Left ventricle myocardium superior (tissue), 1 donor: Measurements from ENCODE around the gene B3GAT1. TPM values are rescaled to one million over a fixed set of nuclear protein-coding genes. Genes with fewer than 3 reads are reported as not detected.

Experiments used
- ATAC-seq: fragments of 200-7000 bp; cut with Tn5 transposase; one replicate; pipeline ENCODE4 v1.9.1; 2020; ENCODE audit warnings: mild to moderate bottlenecking, moderate library complexity
- DNase-seq: peaks from one replicate; pipeline ENCODE4 v3.0.0-alpha.2; 2020
- intact Hi-C: fragments of 100-400 bp; cut with micrococcal nuclease; formaldehyde crosslinking; loops from one replicate; pipeline ENCODE4 v1.11.0; 2022
- total RNA-seq: library from RNA; stranded (reverse); fragmentation: NEBNext Ultra II Directional; extraction: Animal tissue kit (Norgen Biotek cat#: 25700); gene quantifications from one replicate; pipeline ENCODE4 v1.2.1, GENCODE V29; 2021
- donor health status: DM: no; HTN: yes; CAD: no; lungs with severe emphysema.

Gene B3GAT1
- total RNA-seq, 1 donor from 2014 or later = 0.17 TPM

DNA sequence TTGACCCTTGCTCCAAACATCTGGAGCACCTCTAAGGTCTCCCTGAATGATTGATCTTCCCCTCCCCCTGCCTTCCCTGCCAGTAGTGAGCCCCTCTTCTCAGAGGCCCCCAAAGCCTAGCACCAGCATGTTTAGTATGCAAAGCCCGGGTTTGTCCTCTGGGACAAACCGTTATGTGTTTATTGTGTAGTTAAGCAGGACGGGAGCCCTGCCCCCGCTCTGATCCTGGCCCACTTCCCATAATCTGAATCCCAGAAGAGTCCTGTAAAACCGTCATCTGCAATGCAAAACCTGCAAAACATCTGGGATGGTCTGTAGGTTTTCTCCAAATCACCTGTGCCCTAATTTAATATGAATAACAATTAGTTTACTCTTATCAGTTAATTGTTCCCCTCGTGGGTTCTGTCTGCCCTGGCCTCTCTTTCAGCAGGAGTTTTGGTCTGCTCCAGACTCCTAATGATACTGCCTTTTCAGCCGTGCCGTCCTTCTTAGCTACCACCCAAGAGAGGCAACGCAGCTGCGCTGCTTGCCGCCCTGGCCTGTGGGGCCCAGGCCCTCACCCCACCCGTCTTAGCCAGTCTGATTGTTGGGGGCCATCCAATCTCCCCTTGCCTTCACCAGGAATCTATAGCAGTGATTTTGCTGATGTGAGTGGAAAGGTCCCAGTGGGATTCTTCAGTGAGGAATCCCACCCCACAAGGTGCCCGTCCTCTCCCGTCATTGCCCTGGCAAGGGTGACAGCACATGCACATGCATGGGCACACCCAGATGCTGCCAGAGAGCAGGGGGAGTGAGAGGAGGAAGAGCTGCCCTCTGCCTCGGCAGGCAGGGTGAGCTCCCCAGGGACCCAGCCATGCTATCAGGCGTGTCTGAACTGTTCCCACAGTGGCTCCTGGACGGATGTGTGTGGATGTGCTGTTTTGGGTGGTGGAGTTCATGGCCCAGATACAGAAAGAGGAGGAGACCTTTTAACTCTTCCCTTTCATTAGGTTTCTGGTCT is 3.0 kb upstream of the B3GAT1 start:
- DNase-seq (no peak), ATAC-seq (no peak)
- intact Hi-C loops = no loop called here

DNA sequence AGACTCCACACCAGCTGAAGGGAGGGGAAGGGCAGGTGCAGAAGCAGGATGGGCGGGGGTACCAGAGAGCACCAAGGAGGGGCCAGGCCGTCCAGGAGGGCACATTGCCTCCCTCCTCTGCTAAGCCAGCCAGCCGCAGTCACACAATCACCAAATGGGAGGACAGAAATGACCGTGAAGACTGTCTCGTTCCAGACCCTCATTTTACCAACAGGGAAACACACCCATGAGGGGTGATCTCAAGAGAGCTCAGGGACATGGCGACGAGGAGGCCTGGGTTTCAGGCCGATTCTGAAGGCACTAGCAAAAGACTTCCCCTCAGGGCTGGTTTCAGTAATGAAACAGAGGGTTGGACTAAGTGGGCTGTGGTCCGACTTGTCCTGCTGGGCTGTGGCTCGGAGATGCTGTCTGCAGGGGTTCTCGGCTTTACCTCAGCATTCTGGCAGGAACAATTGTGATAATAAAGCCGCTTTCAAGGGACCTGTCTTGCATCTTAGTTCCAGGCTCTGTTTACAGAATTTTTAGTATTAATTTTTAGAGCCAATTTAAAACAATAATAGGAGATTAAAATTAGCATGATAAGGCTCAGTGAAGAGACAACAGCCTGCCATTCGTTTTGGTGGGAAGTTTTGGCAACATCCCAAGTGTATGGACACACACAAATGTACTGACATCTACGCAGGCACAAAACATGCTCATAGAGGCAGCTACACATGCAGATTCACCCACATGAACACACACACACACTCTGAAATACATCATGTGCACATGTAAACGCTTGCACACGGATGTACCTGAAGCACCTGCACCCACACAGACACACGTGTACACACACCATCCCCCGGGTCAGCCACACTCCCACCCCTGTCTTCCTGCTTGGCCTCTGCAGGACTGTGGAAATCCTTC is 2.0 kb upstream of the B3GAT1 start:
- intact Hi-C loops = no loop called here
- no peak for DNase-seq
- ATAC-seq = no peak

DNA sequence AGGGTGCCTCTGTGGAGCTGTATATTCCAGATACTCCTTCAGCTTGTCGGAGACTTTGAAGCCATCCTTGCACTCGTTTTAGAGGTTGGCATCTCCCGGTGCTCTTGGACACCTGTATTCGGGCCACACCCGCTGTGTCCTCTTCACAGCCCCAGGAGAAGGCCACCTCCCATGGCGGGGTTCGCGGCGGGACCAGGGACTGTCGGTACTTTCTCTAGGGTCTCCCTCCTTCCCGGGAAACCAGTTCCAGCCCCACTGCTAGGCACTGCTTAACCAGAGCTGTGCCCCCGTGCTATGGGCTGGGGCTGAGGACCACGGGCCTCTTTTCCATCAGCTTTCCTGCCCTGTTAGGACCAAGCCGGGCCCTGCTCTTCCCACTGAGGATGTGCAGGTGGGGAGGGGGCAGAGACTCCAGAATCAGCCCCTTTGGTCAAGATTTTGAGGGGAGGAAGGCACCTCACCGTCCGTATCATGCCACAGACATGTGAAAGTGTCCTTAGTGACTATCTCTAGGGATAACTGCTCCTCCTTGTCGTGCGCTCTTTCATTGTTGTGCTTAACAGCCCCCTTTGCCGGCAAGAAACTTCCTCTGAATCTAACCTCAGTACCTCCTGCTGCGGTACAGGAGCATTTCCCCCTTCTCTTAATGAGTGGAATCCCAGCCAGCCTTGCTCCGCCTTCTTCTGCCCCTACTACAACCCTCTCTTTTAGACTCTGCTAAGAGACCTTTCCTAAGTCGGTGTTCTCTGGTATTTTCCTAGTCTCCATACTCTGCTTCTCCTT is 1.2 kb upstream of the B3GAT1 start:
- no peak for ATAC-seq

DNA sequence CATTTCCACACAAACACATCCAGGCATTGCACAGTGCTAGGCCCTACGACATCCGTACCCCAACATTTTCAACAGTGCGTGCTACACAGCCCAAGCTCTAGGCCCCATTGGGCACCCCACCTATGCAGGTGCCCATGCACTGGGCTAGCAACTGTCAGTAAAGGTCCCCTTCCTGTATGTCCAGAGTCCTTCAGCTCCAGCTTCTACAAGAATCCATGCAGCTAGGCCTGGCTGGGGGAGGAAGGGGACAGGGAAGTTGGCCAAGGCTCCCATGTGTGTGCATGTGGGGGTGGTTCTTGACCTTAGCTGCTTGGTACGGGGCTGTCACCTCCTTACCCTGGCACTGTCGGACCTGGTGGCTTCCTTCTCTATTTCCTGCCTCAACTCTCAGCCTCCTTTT is 1.3 kb downstream of the B3GAT1 start:
- ATAC-seq (no peak), DNase-seq (no peak)
- intact Hi-C loops = no loop called here

More for the DNA sequence above, 1.2 kb upstream of the B3GAT1 start:
- DNase-seq = no peak
- intact Hi-C loops = no loop called here

DNA sequence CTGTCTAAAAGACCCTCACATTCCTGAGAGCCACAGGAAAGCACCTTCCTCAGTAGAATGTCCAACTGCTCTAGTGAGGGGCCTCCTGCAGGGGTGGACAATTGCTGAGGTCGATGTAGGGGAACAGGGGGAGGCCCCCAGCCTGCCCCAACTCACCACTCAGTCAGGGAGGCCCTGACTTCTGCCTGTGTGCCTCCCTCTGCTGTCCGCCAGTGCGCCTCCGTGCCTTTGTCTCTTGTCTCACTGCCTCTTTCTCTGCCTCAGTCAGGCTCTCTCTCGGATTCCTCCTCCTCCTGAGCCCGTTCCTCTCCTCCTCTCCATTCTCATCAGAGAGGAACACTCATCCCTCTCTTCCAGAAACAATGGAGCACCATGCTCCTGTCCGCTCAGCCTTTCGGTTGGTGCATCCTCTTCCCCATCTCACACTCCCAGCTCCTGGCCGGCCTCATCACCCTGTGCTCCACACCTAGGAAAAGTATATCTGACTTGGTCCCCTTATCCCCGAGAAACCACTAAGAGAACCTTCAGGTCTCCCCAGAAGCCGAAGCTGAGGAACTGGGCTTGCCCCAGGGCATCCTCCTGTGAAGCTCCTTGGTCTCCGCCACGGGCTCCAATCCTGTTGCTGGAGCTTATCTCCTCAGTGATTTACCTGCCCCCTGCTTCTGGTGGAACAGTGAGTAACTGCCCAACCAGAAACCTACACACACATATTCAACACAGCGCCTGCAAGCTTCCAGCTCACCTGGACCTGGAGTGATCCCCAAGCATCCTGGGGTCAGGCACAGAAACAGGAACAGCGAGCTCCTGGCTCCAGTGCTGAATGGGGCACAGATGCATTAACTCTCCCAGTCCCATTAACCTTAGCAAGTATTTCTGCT is 2.3 kb downstream of the B3GAT1 start:
- ATAC-seq = no peak

DNA sequence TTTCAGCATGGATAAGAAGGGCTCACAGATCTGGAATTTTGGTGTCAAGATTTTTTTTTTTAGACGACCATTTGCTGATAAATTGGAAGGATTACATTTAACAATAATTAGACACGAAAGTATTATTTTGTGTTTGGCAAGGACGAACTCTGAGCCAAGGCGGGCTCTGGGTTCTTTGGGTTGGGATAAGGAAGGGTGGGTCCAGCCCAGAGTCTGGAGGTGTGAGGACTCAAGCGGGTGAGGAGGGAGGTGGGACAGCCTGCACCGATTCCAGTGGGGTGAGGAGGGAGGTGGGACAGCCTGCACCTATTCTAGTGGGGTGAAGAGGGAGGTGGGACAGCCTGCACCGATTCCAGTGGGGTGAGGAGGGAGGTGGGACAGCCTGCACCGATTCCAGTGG is 4.1 kb downstream of the B3GAT1 start:
- ATAC-seq (no peak), DNase-seq (no peak)
- intact Hi-C loops = no loop called here

More for the DNA sequence above, 2.3 kb downstream of the B3GAT1 start:
- intact Hi-C loops = no loop called here
- DNase-seq = no peak

DNA sequence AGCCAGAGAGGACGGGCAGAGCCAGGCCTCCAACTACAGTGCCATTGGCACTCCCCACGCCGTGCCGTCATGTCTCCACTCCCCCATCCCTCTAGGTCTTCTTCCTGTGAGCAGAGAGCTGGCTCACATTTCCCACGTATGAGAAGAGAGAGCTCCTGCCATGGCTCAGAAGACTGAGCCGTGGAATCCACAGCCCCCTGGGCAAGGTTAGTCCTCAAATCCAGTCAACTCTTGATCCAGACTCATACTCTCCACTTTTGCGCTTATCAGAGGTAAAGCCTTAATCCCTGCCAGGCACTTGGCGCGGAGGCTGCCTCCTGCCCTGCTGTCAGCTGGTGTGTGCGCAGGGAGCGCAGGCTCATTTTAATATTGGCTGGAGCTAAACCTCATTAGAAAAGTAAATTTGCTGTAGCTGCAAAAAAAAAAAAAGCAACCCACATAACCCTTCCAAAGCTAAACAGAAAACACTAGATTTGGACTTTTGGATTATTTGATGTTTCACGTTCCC is 4.7 kb downstream of the B3GAT1 start:
- DNase-seq (no peak), ATAC-seq (no peak)
- intact Hi-C loops = no loop called here

DNA sequence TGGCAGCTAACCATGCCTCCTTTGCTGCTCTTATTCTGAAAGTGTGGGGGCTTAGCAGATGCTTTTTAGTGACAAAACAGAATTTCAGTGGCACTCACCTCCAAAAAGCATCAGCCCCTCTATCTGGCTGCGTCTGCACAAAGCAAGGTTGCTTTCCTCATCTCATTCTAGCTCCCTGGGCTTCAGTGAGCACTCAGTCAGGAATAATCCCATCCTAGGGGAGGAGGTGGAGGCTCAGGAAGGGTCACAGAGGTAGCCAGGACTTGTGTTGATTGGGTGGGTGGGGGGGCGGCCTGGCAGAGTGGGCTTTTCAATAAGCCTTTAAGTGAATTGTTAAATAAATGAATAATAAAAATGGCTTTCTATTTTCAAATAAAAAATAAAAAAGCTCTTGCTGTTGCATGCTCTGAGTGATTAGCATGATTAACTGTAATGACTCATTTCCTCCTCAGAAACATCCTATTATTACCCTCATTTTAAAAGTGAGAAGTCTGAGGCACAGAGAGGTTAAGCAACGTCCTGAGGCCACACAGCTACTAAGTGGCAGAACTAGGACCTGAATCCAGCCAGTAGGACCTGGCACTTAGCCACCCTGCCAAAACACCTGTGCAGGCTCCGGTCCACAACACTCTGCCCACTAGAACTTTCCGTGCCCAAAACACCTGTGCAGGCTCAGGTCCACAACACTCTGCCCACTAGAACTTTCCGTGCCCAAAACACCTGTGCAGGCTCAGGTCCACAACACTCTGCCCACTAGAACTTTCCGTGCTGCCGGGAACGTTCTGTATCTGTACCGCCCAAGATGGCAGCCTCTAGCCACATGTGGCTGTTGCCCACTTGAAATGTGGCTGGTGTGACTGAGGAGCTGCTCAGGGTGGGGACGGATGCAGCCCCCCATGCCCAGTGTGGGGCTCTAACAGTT is 5.5 kb downstream of the B3GAT1 start:
- intact Hi-C loops = no loop called here
- no peak for ATAC-seq
- DNase-seq = no peak

DNA sequence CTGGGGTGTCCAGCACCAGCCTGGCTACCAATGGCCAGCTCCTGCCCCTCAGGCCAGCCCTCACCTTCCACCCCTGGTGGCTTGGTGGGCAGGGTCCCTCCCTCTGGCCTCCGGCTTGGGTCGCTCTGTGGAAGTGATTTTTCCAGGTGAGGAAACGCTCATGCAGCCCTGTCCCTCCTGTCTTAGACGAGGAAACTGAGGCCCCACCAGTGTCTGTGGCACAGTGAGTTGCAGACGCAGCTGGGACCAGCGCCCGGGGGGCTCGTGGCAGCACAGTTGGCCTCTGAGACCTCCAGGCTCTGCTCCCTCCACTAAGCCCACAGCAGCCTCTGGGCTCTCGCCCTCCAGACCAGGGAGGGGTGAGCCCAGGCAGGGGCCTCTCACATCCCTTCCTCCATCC is 6.2 kb downstream of the B3GAT1 start:
- no peak for DNase-seq
- no peak for ATAC-seq
- intact Hi-C loops = no loop called here

DNA sequence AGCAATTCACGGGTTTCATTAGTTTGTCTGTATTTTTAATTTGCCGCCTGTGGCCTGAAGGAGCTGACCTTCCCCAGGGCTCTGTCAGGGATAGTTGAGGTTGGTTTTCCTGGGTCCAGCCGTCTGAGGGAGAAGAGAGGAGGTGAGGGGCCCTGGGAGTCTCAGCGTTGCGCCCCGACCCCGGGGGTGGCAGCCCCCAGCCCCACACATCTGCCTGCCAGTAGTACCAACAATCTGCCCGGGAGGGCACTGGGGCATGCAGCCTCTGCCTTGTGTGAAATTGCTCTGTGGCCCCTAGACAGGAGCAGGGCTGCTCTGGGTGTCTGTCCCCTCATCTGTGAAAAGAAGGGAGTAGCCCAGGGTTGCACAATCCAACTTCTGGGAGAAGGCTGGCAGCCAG is 6.6 kb downstream of the B3GAT1 start:
- DNase-seq (no peak), ATAC-seq (no peak)
- intact Hi-C loops = no loop called here

DNA sequence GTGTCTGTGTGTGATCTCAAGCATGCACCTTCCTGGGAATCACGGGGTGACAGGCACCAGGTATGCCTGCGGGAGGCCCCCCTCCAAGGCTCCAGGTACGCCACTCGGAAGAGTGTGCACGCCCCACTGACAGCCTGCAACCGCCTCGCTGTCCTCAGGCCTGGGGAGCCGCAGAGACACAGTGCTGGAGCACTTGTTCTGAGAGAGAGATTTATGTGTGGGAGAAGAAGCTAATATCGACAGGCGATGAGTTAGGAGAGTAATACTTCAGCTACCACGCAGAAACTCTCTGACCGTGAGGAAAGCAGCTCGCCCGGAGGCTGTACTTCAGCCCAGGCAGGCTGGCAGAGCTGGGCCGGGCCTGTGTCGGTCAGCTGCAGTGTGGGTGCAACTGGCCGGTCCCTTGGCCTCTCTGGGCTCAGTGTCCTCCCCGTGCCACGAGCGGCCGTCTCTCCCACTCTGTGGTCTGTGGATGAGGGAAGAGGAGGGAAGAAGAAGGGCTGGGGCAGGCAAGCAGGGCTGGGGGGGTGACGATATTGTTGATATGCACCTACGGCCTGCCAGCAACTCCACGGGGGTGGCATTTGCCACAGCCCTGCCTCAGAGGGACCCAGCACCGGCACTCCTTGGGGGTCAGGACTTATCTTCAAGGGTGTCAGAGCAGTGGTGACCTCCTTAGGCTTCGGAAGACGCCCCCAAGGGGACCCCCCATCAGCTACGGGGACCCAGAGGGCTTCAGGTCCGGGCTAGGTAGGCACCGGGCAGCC is 7.3 kb downstream of the B3GAT1 start:
- no peak for DNase-seq
- no peak for ATAC-seq
- intact Hi-C loops = no loop called here

DNA sequence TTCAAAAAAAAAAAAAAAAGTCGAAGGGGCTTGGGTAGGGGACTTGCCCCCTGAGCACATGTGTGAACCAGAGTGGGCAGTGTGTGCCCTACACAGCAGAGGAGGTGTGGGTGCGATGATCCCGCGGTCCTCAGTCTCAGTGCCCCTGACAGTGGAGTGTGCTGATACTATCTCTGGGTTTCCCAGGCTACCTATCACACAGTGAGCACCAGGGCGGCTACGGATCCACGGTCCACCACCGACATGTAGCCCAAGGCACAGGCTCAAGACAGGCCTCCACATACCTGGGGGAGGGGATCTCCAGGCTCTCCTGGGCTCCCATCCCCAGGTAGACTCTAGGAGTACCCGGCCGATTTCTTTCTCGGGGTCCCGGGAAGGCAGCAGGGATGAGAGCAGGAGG is 9.1 kb downstream of the B3GAT1 start:
- ATAC-seq (no peak), DNase-seq (no peak)
- intact Hi-C loops = no loop called here

DNA sequence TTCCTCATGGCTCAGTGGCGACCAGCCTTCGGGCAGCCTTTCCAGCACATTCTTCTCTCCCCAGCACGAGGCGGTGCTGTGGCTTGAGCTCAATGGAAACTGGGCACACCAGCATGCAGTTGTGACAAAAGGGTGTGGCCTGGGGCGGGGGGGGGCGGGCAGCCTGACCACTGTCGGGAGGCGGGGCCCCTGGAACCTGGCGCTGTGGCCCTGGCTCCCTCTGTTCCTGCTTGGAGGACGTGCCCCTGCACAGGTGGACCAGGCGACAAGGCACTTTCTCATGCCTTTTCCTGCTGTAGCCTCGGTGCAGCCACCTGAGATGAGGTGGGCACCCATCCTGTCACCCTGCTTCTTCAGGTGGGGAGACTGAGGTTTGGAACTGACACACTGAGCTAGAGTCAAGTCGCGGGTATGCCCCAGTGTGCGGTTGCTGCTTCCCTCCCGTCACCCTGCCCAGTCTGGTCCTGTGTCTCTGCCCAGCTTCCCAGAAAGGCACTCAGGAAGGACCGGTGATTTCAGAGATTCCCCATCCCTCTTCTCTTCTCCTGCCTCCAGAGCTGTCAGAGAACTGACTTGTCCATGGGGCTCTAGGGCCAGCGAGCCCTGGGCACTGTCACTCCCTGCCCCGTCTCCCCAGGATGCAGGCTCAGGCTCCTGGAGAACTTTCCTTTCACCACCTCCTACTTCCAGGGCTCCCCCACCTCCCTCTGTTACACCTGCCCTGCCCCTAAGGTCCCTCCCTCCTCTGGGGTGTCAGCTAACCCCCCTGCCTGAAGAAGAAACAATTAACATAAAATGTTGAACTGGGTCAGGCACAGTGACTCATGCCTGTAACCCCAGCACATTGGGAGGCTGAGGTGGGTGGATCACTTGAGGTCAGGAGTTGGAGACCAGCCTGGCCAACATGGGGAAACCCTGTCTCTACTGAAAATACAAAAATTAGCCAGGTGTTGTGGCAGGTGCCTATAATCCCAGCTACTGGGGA is 9.9 kb downstream of the B3GAT1 start:
- ATAC-seq = no peak
- intact Hi-C loops = no loop called here
- DNase-seq = no peak

DNA sequence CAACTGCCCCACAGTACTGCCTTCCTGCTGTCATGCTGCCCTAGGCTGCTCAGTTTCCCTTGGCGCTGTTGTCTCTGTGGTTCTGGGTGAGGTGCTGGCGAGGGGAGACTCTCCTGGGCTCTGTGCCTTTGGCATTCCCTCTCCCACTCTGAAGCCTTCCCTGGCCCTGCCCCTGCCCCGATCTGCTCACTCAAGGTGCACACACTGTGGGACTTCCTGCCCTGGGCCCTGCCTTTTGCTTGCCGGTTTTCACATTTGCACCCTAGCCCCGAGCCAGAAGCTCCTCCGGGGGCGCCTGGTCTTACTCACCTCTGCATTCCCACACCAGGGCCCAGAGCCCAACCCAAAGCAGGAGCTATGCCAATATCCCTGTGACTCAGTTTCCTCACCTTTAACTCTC is 12.0 kb downstream of the B3GAT1 start:
- ATAC-seq (no peak), DNase-seq (no peak)
- intact Hi-C loops = no loop called here

DNA sequence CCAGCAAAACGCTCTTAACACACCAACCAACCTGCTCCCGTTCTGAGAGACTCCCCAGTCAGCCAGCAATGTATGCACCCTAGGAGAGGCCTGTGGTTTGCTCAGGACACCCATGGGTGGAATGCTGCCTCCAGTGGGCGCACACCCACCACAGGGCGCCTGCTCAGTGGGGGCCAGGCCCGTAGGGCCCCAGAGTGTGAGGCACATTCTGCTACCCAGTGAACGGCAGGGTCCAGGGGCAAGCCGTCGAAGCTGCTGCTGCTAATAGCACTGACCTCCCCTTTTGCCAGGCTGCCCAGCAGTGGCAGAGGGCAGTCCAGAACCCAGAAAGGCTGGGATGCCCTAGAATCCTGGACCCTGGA is 12.8 kb downstream of the B3GAT1 start:
- intact Hi-C loops = no loop called here
- ATAC-seq = no peak
- no peak for DNase-seq
